ENCODE measurements around the gene HTT-AS.

The HTT-AS gene

GRCh38 chr4:3025881-3026280 is 48.5 kb downstream of the HTT-AS start:
- DNase-seq: no peak

DNA sequence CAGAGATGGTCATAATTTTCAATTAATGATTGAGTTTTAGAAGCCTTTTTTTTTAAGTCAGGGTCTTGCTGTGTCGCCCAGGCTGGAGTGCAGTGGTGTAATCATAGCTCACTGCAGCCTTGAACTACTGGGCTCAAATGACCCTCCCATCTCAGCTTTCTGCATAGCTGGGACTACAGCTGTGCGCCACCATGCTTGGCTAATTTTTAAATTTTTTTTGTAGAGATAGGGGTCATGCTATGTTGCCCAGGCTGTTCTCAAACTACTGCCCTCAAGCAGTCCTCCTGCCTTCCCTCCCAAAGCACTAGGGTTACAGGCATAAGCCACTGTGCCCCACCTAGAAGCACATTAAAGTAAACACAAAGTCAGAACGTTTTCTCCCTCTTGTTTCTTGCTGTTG is 51.7 kb downstream of the HTT-AS start:
- no peak for DNase-seq

- no peak for DNase-seq
Measured at GRCh38 chr4:3022112-3022511, 52.2 kb downstream of the HTT-AS start.

DNA sequence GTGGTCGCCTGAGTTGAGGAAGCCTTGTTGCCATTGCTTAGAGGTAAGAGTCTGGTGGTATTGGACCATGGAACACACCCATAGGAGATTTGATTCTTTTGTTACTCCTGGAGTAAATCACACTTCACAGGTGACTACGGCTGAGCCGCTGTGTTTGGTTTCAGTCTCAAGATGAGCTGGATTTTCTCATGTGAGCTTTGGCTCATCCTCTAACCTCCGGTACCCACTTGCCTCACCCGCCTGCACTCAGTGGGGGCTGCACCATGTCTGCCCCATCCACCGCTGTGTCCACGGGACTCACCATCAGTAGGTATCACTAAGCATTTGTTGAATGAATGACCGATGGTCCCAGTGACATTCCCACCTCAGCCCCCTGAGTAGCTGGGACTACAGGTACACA is 52.7 kb downstream of the HTT-AS start:
- DNase-seq: no peak

- DNase-seq: no peak
Measured at GRCh38 chr4:3021127-3021526, 53.2 kb downstream of the HTT-AS start.

GRCh38 chr4:3019145-3019846 is 55.0 kb downstream of the HTT-AS start:
- no peak for DNase-seq

DNA sequence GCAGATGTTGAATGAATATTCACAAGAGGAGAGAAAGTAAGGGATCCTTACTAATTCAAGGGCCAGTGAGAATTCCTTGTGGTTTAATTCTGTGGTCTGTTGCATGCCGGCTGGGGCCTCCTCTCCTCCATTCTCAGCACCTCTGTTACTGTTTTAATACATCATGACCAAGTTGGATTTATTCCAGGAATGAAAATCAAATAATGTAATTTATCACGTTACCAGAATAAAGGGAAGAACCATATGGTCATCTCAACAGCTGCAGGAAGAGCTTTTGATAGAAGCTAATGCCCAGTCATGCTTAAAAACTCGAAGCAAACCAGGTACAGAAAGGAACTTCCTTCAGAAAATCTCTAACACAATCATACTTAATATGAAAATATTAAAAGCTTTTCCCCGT is 56.8 kb downstream of the HTT-AS start:
- no peak for DNase-seq

DNA sequence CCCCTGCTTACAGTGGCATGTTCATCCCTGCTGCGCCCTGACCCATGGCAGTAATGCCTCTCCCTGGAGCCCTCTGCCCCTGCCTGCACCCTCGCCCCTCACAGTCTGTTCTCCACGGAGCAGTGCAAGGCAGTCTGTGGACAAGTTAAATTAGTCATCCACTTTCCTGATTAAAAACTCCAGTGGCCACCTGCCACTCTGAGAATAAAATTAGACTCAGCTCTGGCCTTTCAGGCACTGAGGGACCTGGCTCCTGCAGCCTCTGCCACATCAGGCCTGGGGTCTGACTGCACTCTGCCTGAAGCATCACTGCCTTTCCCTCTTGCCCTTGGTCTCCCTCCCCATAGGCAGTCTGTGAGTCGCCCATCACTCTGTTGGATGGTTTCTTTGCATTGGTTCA is 57.4 kb downstream of the HTT-AS start:
- DNase-seq: no peak

DNA sequence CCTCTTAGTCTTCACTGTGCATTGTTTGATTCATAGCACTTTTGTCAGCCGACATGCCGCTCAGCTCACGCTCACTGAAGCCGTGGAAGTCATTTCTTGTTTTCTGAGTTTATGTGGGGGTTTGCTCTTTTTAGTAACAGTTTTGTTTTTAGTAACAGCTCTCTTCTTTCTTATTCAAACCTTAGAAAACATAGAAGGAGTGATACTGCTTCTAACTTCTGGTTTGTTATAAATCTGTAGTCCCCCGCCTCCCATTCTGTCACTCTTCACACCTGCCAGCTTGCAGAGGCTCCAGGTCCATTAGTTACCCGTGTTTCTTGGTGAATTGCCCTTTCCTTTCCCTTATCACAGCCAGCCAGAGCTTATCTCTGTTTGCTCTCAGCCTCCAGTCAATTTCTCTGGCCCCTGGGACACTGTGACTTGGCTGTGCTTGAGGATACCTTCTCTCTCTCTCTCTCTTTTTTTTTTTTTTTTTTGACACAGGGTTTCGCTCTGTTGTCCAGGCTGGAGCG is 60.4 kb downstream of the HTT-AS start:
- no peak for DNase-seq

All from SHP77 (cell line).